GM10266 (cell line): ENCODE data around the gene IFT80.

ENCODE experiments used
- DNase-seq: peaks from one replicate; pipeline ENCODE4 v3.0.0; 2012; ENCODE audit errors: extremely low spot score
- CTCF ChIP-seq: IDR thresholded peaks from 2 replicates; pipeline ENCODE4 v1.5.1; 2012; ENCODE audit warnings: mild to moderate bottlenecking, low read depth; ENCODE audit not compliant: control insufficient read depth, insufficient read depth; ENCODE audit errors: missing control alignments

The IFT80 gene

GRCh38 chr3:160400030-160400701 is 1.1 kb upstream of the IFT80 start:
- peak; percentile 25 for DNase-seq
- no peak for TF ChIP-seq CTCF

- no peak for DNase-seq
- no peak for TF ChIP-seq CTCF
Observed at GRCh38 chr3:160398820-160399124, 253 bp downstream of the IFT80 start.

- no peak for DNase-seq
- TF ChIP-seq CTCF: no peak
Observed at GRCh38 chr3:160395297-160395696, 3.7 kb downstream of the IFT80 start.

- DNase-seq: no peak
- no peak for TF ChIP-seq CTCF
Observed at GRCh38 chr3:160394009-160394392, 5.0 kb downstream of the IFT80 start.

- no peak for DNase-seq
- no peak for TF ChIP-seq CTCF
Observed at GRCh38 chr3:160393346-160394008, 5.5 kb downstream of the IFT80 start.

GRCh38 chr3:160392798-160393197 is 6.2 kb downstream of the IFT80 start:
- DNase-seq: no peak
- TF ChIP-seq CTCF: no peak

GRCh38 chr3:160390565-160391138 is 8.4 kb downstream of the IFT80 start:
- DNase-seq: no peak
- no peak for TF ChIP-seq CTCF
